GM19035 (cell line): Measurements from ENCODE around the gene ACSS1.

Experiments used
- ATAC-seq: cut with Tn5 transposase; IDR thresholded peaks from one replicate; pipeline ENCODE4 v1.9.1; 2021; ENCODE audit not compliant: unreplicated experiment

The ACSS1 gene

GRCh38 chr20:25033265-25033923 lies 24.5 kb downstream of the ACSS1 start:
- ATAC-seq = no peak

GRCh38 chr20:25032478-25033264 lies 25.3 kb downstream of the ACSS1 start:
- ATAC-seq = no peak

- no peak for ATAC-seq
Observed at GRCh38 chr20:25032065-25032477, 25.9 kb downstream of the ACSS1 start.

- ATAC-seq = no peak
Observed at GRCh38 chr20:25031241-25031640, 26.7 kb downstream of the ACSS1 start.

GRCh38 chr20:25030649-25031207 lies 27.2 kb downstream of the ACSS1 start:
- no peak for ATAC-seq

GRCh38 chr20:25030007-25030648 lies 27.8 kb downstream of the ACSS1 start:
- no peak for ATAC-seq

- no peak for ATAC-seq
Observed at GRCh38 chr20:25025986-25026605, 31.8 kb downstream of the ACSS1 start.

GRCh38 chr20:25025091-25025861 lies 32.7 kb downstream of the ACSS1 start:
- no peak for ATAC-seq

GRCh38 chr20:25024171-25024570 lies 33.8 kb downstream of the ACSS1 start:
- ATAC-seq = no peak

- no peak for ATAC-seq
Observed at GRCh38 chr20:25023356-25023755, 34.6 kb downstream of the ACSS1 start.

GRCh38 chr20:25022680-25023079 lies 35.3 kb downstream of the ACSS1 start:
- ATAC-seq = no peak

GRCh38 chr20:25021336-25021735 lies 36.6 kb downstream of the ACSS1 start:
- no peak for ATAC-seq

- ATAC-seq = no peak
Observed at GRCh38 chr20:25020901-25021301, 37.0 kb downstream of the ACSS1 start.

- ATAC-seq = no peak
Observed at GRCh38 chr20:25020345-25020744, 37.6 kb downstream of the ACSS1 start.

GRCh38 chr20:25019381-25020155 lies 38.4 kb downstream of the ACSS1 start:
- no peak for ATAC-seq

GRCh38 chr20:25018841-25019240 lies 39.1 kb downstream of the ACSS1 start:
- no peak for ATAC-seq

- ATAC-seq = no peak
Observed at GRCh38 chr20:25018425-25018824, 39.5 kb downstream of the ACSS1 start.

GRCh38 chr20:25017257-25017803 lies 40.6 kb downstream of the ACSS1 start:
- no peak for ATAC-seq

GRCh38 chr20:25016471-25016870 lies 41.5 kb downstream of the ACSS1 start:
- ATAC-seq = no peak
